ENCODE data around the gene KIFC3.
A peak's percentile ranks its signal among the peaks of the same experiment; 100 is the strongest.
"Not testable (repeated sequence)": the region's sequence is repeated elsewhere in the genome, so short reads cannot be mapped to it uniquely, and the experiment has no call there.

The KIFC3 gene

GRCh38 chr16:57817680-57818079, 15.4 kb upstream of the KIFC3 start:
- no peak overlapping the region for H3K4me3 ChIP-seq (ENCODE audit: low read length)
- DNase-seq (ENCODE audit: low read depth): no peak
- no peak for TF ChIP-seq CTCF (IDR thresholded peaks at IDR 0.05; ENCODE audit: insufficient read depth, low read depth, low read length, missing control alignments)

- DNase-seq (ENCODE audit: low read depth): peak; percentile 99
- no peak overlapping the region for H3K4me3 ChIP-seq (ENCODE audit: low read length)
- TF ChIP-seq CTCF (IDR thresholded peaks at IDR 0.05; ENCODE audit: insufficient read depth, low read depth, low read length, missing control alignments): no peak
Measured at GRCh38 chr16:57815987-57816745, 13.9 kb upstream of the KIFC3 start.

GRCh38 chr16:57814896-57815295, 12.6 kb upstream of the KIFC3 start:
- no peak for TF ChIP-seq CTCF (IDR thresholded peaks at IDR 0.05; ENCODE audit: insufficient read depth, low read depth, low read length, missing control alignments)
- no peak overlapping the region for H3K4me3 ChIP-seq (ENCODE audit: low read length)
- peak; percentile 29 for DNase-seq (ENCODE audit: low read depth)

- H3K4me3 ChIP-seq (ENCODE audit: low read length): no peak overlapping the region
- no peak for TF ChIP-seq CTCF (IDR thresholded peaks at IDR 0.05; ENCODE audit: insufficient read depth, low read depth, low read length, missing control alignments)
- DNase-seq (ENCODE audit: low read depth): no peak
Measured at GRCh38 chr16:57813466-57813865, 11.2 kb upstream of the KIFC3 start.

- H3K4me3 ChIP-seq (ENCODE audit: low read length); DNase-seq (ENCODE audit: low read depth): not testable (repeated sequence)
Measured at GRCh38 chr16:57811340-57811739, 9.0 kb upstream of the KIFC3 start.

GRCh38 chr16:57810197-57811031, 8.1 kb upstream of the KIFC3 start:
- DNase-seq (ENCODE audit: low read depth): peak; percentile 95
- H3K4me3 ChIP-seq (ENCODE audit: low read length): no peak overlapping the region
- TF ChIP-seq CTCF (IDR thresholded peaks at IDR 0.05; ENCODE audit: insufficient read depth, low read depth, low read length, missing control alignments): no peak

- H3K4me3 ChIP-seq (ENCODE audit: low read length): no peak overlapping the region
- TF ChIP-seq CTCF (IDR thresholded peaks at IDR 0.05; ENCODE audit: insufficient read depth, low read depth, low read length, missing control alignments): no peak
- DNase-seq (ENCODE audit: low read depth): peak; percentile 67
Measured at GRCh38 chr16:57809276-57810196, 7.2 kb upstream of the KIFC3 start.

Data from epithelial cell of esophagus (primary cell).